ENCODE data around the gene NDUFA5. TPM values are rescaled to one million over a fixed set of nuclear protein-coding genes. Genes with fewer than 3 reads are reported as not detected.

NDUFA5 gene
- total RNA-seq = 39.3 and 62.8 TPM in 2 replicates

DNA sequence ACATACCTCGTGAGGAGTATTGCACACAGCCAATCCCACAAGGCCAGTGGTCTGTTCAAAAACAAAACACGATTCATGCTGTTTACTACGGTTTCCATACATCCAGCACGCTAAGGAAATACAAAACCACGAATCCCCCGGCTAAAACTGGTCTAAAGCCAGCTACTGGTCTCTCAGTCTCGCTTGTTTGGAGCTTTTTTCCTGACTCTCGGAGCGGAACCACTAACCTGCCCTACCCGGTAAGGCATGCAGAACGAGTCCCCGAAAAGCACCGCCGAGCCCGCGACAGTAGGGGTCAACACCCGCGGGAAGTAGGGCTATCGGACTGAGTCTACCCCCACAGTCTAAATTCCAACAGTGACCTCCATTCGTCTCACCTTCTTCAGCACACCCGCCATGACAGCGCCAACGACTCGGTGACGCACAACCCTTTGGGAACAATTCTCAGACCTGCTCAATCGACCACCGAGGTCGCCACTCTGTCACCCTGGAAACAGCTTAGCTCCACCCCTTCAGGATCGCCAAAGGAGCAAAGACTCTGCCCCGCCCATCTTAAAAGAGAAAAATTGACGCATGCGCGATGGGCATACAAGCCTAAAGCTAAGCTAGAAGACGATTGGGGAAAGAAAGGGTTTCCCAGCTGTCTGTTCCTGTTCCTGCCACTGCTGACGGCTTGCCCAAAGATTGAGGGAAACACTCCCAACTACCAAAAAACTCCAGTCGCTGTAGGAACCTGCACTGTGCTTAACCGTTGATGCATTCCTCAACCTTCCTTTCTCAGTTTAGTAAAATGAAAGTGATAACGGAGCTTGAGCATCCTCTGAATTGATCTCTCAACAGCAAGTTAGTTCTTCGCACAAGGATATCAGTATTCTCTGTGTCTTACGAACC is at the start of gene NDUFA5:
NDUFA5 (minus strand) TSS at position 421 of the 891 bp plus-strand sequence; CDS start at position 398, 23 bp downstream.

DNA sequence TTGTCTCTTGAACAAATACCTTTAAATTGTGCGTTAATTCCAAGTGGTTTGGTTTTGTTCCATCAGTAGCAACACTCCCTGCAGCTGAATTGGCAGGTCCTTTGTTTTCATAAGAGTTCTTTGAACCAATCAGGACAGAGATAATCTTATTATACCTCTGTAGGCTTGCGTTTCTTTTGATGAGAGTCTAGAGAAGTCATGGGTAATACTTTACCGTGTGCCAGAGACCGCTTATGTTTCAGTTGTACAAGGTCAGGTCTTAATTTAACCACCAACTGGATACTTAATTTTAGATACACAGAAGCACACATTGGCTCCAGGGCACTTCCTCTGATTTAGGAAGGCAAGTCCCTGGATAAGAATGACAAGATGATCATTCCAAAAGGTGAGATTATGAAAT is 43.9 kb upstream of the NDUFA5 start, which contains the start of gene ASB15:
ASB15 (plus strand) TSS at position 292 of the 400 bp plus-strand sequence. CDS start 12,682 bp downstream, outside the sequence.

DNA sequence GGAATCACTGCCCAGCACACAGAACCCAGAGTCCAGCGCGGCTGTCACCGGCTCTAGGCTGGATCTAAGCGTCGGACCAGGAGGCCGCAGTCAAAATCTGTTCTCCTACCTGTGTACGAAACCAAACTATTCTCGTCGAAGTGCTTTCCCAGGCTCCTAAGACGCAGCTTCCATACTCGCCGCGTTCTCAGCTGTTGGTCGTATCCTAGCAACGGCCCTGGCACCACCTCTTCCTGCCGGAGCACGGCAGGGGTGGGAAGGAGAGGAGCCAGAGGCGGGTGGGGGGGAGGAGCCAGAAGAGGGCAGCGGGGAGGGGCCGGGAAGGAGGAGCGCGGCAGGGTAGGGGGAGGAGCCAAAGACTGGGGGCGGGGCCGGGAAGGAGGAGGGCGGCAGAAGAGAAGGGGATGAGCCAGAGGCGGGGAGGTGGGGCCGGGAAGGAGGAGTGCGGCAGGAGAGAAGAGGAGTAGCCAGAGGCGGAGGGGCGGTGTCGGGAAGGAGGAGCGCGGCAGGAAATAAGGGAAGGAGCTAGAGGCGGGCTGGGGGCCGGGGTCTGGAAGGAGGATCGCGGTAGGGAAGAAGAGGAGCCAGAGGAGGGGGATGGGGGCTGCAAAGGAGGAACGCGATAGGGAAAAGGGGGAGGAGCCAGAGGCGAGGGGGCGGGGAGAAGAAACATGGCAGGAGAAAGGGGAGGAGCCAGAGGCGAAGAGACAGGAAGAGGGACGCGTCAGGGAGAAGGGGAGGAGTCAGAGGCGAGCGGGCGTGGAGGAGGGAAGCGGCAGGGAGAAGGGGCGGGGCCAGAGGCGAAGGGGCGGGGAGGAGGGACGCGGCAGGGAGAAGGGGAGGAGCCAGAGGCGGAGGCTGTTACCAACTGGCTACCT is 23.0 kb downstream of the NDUFA5 start, which contains the start of gene IQUB:
IQUB (minus strand) TSS at position 213 of the 878 bp plus-strand sequence. CDS start 22,255 bp downstream, outside the sequence.

Other genes starting within 250 kb of the NDUFA5 start
- gene IQUB, start 23.2 kb downstream of the NDUFA5 start, total RNA-seq = 0.15 and 0.32 TPM in 2 replicates
- not detected in 2 replicates for gene ASB15, start 44.0 kb upstream of the NDUFA5 start, total RNA-seq
- not detected in 2 replicates for gene LMOD2, start 98.0 kb upstream of the NDUFA5 start, total RNA-seq
- gene WASL, start 191.2 kb upstream of the NDUFA5 start, total RNA-seq = 7.8 and 9.0 TPM in 2 replicates